ENCODE measurements around the gene ERN2. TPM values are rescaled to one million over a fixed set of nuclear protein-coding genes. Genes with fewer than 3 reads are reported as not detected.

The ERN2 gene
- total RNA-seq, 1 experiment from 2014 or later = 0.47 TPM

- Histone ChIP-seq H3K27ac (ENCODE audit: low read depth, low read length) (no peak overlapping the region), H2AFZ (ENCODE audit: low read depth, low read length, poor library complexity, severe bottlenecking) (no peak overlapping the region), H3K36me3 (ENCODE audit: control insufficient read depth in 1 of 2, insufficient read depth in 2 of 2, low read length in 2 of 2) (no peaks in the 10 kb centered on the region), H3K9me2 (ENCODE audit: insufficient read depth) (no peaks in the 10 kb centered on the region), H3K9ac (ENCODE audit: low read length) (no peak overlapping the region), H4K20me1 (ENCODE audit: insufficient read depth) (no peaks in the 10 kb centered on the region), H3K9me3 (ENCODE audit: control insufficient read depth in 1 of 2, insufficient read depth in 1 of 2, low read depth in 1 of 2, low read length in 2 of 2) (no peaks in the 10 kb centered on the region), H3K4me2 (ENCODE audit: low read length) (no peak overlapping the region), H3K79me2 (ENCODE audit: insufficient read depth, low read length) (no peaks in the 10 kb centered on the region), H3K4me3 (replicated peaks in 1 of 2; ENCODE audit: low read depth in 1 of 2, low read length in 2 of 2) (no peak overlapping the region), H3K4me1 (ENCODE audit: control insufficient read depth in 1 of 2, insufficient read depth in 2 of 2, low read length in 2 of 2) (no peaks in the 10 kb centered on the region), H3K27me3 (ENCODE audit: insufficient read depth, low read length) (peaks cover 10% of the 10 kb centered on the region; the same call in 1 of the 2 replicates)
- no TSS peak for BruUV-seq (replicated peaks)
- intact Hi-C loops (cut with micrococcal nuclease) = no loop called here
- ATAC-seq (no peak), DNase-seq (ENCODE audit: low read depth, low spot score) (no peak)
- RAD21 ChIA-PET (ENCODE audit: low non-redundant PET in 1 of 2, low total read pairs in 2 of 2, uncharacterized antibody in 2 of 2, unreplicated experiment in 2 of 2) = no interaction called here
- CTCF ChIA-PET = no interaction called here
- POLR2A ChIA-PET = no interaction called here
- TF ChIP-seq EGR1 (IDR thresholded peaks at IDR 0.05; ENCODE audit: low read depth) (no peak), ELF1 (IDR thresholded peaks at IDR 0.05; ENCODE audit: borderline replicate concordance, low read depth) (no peak), RAD21 (IDR thresholded peaks at IDR 0.05; ENCODE audit: low read depth) (no peak), REST (IDR thresholded peaks at IDR 0.05; ENCODE audit: low read depth) (no peak), JUND (IDR thresholded peaks at IDR 0.05) (no peak), CBX3 (IDR thresholded peaks at IDR 0.05; ENCODE audit: low read depth) (no peak), EZH2phosphoT487 (IDR thresholded peaks at IDR 0.05; ENCODE audit: borderline replicate concordance) (no peak), SP1 (IDR thresholded peaks at IDR 0.05; ENCODE audit: low read depth) (no peak), ZFX (IDR thresholded peaks at IDR 0.05) (no peak), SIN3A (IDR thresholded peaks at IDR 0.05; ENCODE audit: low read depth) (no peak), POLR2A (IDR thresholded peaks at IDR 0.05; ENCODE audit: borderline replicate concordance, extremely low read depth, insufficient read depth, insufficient read length) (no peak), ZNF274 (IDR thresholded peaks at IDR 0.05; ENCODE audit: low read depth, low read length) (no peak), EZH2 (IDR thresholded peaks at IDR 0.05) (no peak), TCF7L2 (IDR thresholded peaks at IDR 0.05; ENCODE audit: borderline replicate concordance, extremely low read depth, insufficient read depth, insufficient read length) (no peak), POLR2AphosphoS5 (IDR thresholded peaks at IDR 0.05; ENCODE audit: low read depth, low read length) (no peak)
Measured at GRCh38 chr16:23757116-23757515, 44.1 kb upstream of the ERN2 start.
